ENCODE results near the gene CEP131.
A peak's percentile ranks its signal among the peaks of the same experiment; 100 is the strongest.

Gene CEP131

DNA sequence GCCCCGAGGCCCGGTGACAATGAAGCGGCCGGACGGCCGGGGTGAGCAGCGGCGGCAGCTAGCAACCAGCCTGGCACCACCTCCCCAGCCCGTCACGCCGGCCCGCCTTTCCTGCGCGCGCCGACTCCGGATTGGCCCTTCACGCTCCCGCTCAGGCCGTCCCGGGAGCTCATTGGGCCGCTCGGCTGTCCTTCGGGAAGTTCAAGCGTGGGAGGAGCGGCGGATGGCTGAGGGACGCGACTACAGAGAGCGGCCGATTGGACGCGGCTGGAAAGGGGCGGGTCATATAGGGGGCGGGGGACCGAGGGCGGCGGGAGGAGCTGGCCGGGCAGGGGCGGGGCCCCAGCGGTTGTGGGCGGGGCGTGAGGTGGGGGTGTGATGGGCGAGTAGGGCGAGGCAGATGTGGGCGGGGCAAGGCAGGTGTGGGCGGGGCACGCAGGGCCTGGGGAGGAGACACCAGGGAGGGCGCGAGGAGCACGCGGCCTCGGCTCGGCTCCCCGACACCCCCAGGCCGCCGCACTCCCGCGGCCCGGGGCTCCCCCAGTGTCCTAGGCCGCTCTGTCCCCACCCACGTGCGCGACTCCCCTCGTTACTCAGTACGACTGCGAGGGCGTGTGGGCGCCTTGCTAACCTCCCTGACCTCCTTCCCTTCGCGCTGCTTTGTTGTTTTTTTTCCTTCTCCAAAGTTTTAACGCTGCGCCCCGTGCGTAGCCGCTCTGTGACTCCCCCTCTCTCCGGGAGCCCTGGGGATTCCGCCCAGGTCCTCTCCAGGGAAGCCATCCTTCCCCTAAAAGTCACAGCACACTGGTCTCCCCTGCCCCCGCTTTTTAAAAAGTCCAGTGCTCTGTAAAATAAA is at the start of gene CEP131:
TSS of gene CEP131 (minus strand) at position 60 of the 856 bp plus-strand sequence. CDS start 2,909 bp downstream, outside the sequence.
- peak; percentile 99 for DNase-seq (ENCODE audit: low read depth)

DNA sequence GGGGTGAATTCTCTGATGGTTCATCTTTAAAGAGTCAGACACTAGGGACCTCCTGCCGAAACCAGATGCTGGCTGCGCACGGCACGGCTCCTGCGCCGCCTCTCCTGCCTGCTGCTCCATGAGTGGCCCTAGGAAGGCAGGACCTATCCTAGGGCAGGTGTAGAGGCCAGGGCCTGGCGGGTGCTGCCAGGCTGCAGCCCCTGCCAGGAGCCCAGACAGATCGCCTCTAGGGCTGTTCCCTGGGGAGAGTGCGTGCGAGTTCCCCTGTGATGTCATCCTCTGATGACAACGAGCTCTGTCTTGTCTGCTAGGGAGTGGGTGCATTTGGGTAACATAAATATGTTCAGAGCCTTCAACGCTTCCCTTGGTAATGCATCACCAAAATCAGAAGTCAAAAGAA is 48.5 kb upstream of the CEP131 start:
- DNase-seq (ENCODE audit: low read depth) = no peak

DNA sequence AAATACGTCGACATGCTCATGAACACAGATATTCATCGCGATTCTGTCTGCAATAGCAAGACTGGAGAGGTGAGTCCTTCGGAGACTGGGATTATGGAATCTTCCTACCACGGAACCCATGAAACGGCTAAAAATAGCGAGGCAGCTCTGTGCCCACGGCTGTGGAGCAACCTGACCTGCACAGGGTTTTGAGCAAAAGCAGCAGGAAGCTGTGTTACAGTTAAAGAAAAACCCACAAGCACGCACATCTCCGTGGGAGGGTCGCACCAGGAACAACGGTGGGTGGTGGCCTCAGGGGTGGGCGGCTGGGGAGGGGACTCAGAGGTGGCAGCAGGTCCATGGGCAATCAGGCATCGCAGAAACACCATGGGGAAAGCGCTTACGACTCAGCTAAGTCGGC is 47.5 kb upstream of the CEP131 start:
- no peak for DNase-seq (ENCODE audit: low read depth)

DNA sequence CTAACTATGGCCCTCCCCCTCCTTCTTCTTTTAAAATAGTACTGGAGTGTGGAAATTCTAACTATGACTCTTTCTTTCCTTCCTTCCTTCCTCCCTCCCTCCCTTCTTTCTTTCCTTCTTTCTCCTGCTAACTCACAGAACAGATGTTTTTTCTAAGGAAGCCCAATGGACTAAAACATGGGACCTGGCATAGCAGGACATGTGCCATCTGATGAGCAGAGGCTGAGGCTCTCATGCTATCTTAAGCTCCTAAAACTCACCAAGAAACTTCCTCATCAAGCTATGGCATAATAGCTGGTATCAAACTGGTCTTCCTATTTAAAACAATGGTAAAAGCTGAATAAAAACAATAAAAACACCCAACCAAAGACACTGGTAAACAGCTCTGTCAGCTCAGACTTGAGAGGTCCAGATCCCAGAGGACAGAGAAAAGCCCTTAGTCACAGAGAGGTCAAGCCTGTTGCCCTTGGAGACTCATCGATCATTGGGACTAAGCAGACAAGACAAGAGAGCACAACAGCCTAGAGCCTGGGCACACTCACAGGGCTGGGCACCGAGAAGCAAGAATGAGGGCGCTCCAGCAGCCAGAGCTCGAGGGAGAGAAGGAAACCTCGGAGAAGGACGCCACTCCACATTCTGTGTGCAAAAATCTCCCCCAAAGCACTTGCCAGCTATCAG is 44.8 kb upstream of the CEP131 start:
- no peak for DNase-seq (ENCODE audit: low read depth)

DNA sequence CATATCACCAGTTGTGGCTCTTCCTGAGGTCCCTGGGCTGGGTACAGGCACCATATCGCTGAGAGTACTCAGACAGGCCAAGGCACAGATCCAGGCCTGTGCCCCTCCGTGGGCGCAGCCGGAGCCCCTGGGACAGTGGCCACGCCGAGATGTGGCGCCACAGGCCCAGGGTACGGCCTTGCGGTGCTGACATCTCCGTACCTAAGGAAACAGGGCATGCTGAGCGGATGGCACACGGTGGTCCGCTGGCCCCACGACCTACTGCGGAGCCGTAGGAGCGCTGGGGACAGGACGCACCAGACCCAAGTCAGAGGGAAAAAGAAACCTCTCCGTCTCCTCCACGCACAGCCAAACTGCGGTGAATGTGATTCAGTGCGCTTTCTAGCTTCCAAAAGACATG is 42.8 kb upstream of the CEP131 start:
- DNase-seq (ENCODE audit: low read depth) = no peak

DNA sequence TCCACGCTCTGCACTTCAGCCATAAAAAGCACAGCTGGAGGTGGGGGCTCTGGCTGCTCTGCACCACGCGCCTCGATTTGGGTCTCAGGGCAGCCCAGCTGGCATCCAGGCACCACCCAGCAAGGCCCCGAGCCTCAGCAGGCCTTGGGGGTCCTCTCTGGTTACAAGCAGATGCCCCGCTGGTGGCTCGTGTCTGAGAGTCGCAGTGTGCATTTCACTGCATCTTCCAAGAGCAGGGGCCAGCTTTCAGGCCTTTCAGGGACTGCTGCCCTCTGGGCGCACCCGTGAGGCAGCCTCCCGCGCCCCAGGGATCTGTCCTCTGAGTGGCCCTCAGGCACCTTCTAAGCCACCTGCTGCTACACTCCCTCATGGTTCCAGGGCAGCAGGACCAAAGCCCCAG is 41.9 kb upstream of the CEP131 start:
- DNase-seq (ENCODE audit: low read depth) = no peak

DNA sequence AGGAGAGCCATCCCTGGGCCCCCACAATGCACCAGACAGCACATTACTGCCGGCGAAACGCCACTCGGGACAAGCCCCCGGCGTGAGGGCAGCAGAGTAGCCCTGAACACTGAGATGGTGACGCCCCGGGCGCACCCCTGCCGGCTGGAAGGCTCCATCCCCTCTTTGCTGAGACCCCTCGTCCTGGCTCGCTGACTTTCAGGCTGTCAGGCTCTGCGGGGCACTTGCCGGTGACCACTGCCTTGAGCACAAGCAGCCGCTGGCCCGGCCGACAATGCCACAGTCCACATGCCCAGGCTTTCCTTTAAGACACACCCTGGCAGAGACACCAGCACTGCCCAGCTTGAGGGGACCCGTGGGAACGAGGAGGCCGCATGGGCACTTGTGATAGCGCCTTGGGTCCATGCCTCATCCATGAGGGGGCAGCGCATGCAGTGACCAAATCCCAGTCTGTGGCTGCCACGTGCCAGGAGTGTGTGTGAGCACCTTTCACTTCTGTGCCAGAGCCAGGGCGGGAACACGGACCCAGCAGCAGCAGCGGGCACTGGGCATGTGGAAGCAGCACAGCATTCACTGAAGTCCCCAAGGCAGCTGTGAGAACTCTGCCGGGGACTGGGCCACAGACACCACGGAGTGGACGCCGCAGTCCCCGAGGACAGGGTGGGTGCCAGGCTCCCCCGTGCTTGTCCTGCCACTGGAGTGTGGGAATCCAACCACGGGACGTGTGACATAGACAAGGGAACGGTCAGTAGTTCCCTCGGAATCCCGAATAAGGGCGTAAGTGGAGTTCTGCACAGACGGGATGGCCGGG is 40.8 kb upstream of the CEP131 start:
- no peak for DNase-seq (ENCODE audit: low read depth)

DNA sequence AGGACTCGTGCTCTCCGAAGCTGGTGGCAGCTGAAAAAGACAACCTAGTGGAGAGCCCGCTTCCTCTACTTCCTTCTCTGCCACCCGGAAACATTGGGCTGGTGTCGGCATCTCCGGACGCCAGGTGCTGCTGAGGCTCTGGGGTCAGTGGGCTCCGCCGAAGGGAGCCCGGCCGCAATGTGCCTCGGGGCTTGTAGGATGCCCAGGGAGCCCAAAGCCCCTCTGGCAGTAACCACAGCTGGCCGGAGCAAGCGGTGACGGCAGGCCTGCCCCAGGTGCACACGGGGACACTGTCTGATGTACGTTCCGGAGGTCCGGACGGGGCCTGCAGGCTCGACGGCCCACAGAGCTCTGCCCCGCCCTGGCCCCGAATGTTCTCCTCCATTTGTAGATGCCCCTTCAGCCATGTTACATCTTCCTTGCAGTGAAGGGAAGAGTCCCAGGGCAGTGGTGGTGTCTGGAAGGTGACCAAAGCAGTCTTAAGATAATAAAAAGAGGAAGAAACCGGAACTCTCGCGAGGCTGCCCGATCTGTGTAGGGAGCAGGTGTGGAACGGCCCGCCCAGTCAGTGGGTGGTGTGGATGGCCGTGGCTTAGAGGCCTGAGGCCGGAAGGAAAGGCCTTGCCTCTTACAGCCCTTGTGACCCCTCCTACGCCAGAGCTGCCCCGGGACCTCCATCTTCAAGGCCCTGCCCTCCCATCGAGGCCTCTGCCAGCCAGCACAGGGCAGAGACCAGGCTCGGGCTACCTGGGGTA is 39.0 kb upstream of the CEP131 start:
- no peak for DNase-seq (ENCODE audit: low read depth)

DNA sequence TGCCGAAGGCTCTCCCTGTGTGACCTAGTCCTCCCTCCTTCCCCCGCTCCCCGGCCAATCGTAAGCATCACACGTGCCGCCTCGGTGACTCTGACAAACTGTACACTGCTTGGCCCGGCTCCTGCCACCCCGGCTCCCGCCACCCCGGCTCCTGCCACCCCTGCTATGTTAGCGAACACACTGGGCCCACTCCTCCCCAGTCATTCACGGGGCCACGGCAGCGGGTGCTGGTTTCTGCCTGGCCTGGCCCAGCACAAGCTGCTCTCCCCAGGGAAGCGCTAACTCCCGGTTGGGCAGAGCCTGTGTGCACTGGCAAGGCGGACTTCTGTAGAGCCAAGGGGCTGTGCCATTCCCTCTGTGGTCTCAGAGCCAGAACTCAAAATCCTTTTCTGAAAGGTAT is 38.3 kb upstream of the CEP131 start:
- DNase-seq (ENCODE audit: low read depth) = no peak

DNA sequence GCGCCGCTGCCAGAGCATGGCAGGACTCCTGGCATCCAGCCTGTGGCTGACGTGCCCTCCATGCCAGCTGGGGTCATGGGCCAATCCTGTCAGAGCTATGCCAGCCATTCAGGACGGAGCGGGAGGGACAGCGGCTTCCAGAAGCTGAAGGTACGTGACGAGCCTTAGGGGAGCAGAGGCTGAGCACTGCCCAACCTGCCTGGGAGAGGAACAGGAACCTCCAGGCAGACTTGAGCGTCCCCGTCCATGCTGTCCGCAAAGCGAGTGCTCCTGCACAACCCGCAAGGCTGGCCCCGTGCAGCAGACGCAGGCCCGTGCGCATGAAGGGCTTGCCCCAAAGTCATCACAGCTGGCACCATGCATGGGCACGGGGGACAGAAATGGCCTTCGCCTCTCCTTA is 37.9 kb upstream of the CEP131 start:
- no peak for DNase-seq (ENCODE audit: low read depth)

DNA sequence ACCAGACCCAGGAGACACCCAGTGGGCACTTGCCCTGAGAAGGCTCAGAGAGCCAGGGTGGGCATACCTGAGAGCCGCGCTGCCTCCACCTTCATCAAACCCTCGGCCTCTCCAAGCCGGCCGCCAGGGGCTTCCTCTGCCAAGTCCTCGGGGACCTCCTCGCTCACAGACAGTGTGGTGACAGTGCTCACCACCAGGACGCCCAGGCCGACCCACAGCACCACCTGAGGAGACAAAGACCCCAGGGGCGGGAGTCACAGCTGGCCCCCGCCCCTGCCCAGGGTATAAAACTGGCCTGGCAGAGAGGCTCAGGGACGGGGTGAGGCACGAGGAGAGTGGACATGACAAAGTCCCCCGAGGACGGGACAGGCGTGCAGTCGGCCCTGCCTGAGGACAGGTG is 37.4 kb upstream of the CEP131 start:
- DNase-seq (ENCODE audit: low read depth) = no peak

DNA sequence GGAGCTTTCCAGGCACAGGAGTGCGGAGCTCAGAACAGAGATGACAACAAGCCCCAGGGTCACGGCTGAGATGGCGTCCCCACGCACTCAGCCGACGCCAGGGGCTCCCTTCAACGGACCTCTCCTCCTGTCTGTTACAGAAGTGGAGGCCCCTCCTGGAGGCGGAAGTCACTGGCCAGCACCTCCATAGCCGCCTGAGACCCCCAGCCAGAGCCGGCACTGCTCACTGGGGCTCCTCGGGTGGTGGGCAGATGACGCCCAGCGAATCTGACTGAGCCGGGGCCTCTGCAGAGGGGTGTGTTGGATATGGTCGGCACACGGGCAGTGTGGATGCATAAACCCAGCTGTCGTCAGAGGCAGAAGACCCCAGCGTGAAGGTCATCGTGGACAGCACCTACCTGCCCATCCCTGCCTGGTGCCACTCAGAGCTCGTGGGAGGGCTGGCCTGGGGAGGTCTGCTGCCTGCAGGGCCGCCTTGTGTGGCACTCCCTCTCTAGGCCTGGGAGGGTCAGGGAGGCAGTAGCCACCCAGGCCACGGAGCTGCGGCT is 36.4 kb upstream of the CEP131 start:
- DNase-seq (ENCODE audit: low read depth) = no peak

DNA sequence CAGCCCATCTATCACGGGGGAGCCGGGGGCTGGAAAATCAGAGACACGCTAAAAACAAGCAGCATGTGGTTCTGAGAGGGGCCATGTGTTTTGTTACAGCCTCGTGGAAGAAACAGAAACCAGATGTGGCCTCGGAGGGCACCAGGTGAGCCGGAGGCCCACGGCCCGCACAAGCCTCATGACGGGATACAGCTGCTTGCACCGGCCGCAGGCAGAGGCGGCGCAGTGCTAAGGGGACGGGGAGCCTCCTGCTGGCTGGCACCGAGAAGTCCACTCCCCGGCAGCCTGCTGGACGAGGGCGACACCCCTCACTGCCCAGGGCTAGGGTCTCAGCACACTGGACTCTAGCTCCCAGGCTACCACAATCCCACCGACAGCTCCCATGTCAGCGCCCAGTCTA is 35.5 kb upstream of the CEP131 start:
- DNase-seq (ENCODE audit: low read depth) = no peak

DNA sequence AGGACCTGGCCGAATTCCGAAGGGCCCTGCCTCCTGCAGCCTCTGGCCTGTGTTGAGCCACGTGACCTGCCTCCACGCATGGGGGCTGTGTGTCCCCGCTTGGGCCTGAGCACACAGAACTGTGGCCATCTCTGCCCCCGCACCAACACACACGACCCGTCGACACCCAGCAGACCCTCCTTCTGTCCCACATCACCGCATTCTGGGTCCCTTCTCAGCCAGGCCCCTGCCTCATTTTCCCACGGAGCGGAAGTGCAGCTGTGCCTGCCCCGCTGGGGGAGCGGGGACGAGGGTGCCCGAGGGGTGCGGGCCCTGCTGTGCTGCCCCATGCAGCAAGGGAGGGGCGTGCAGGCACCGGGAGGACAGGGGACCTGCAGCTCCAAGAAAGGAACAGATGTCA is 34.8 kb upstream of the CEP131 start:
- no peak for DNase-seq (ENCODE audit: low read depth)

DNA sequence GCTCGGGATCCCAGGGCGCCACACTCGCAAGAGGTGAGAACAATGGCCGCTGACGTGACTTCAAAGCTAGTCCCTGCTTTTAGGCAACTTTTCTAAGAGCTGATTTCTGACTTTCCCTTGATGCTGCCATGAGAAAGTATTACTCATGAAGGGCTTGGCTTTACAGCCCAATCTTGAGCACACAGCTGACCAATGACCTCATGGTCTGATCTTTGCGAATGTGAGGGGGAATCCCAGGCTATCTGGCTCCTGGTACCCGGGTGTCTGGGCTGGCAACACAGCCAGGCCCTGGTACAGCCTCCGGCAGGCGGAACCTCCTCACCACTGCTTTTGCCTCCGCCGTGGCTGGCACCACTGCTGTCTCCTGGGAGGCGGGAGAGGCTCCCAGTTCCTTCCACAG is 33.9 kb upstream of the CEP131 start:
- DNase-seq (ENCODE audit: low read depth) = no peak

DNA sequence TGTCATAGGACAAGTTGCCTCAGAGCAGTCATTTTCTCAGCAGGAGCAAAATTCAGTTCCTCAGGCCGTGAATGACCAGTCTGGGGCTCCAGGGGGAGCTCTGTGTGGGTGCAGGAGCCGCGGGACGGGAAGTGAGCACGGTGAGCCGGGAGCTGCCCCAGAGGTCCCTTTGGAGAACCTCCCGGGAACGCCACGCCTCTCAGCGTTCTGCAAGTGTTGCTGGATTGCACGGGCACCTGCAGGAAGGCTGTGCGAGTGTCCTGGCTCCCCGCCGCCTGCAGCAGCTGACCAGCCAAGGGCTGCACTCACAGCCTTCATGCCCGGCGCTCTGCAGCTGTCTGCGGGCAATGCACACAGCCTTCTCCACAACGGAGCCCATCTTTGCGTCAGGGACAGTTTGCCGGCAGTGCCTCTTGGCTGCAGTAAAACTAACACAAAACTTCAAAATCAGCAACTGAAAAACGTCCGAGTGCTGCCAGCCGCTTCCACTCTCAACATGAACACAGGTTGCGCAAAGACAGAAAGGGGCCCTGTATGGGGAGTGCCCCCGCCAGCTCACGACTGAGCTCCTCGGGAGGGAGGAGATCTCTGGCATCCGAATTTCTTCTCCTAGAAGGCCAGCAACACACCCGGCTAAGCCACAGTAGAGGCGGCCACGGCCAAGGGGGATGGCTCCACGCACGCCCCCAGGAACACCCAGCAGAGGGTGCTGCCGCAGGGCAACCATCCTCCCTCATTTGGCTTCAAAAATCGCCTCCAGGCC is 32.4 kb upstream of the CEP131 start:
- no peak for DNase-seq (ENCODE audit: low read depth)

DNA sequence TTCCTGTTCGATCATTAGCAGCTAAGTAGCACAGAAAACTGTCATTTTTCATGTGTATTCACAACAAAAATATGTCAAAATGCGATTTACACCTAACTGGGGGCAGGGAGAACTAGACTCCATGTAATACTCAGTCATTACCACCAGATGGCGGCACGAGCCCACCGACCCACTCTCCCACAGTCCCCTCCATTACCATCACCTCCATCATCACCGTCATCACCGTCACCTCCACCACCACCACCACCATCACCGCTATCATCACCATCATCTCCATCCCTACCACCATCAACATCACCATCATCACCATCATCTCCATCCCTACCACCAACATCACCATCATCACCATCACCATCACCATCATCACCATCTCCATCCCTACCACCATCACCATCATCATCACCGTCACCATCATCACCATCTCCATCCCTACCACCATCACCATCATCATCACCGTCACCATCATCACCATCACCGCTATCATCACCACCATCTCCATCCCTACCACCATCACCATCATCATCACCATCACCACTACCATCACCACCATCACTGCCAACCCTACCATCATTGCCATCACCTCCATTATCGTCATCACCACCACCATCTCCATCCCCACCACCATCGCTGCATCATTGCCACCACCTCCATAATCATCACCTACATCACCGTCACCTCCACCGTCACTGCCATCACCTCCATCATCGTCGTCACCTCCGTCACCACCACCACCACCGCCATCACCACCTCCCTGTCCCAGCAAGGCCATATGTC is 30.8 kb upstream of the CEP131 start:
- DNase-seq (ENCODE audit: low read depth) = peak; percentile 43

DNA sequence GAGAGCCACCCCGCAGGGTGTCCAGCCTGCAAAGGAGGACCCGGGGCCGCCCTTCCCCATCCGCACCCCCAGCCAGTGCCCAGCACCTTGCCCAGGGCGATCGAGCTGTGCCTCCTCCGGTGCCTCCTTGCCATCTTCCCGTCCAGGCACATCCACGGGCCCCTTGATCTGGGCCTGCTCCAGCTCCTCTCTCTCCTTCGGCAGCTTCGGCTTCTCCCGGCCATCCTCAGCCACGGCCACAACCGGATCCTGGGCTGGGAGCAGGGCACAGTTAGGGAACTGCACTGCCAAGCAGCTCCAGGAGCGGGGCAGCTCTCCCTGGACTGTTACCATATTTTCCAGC is 30.2 kb upstream of the CEP131 start:
- no peak for DNase-seq (ENCODE audit: low read depth)

DNA sequence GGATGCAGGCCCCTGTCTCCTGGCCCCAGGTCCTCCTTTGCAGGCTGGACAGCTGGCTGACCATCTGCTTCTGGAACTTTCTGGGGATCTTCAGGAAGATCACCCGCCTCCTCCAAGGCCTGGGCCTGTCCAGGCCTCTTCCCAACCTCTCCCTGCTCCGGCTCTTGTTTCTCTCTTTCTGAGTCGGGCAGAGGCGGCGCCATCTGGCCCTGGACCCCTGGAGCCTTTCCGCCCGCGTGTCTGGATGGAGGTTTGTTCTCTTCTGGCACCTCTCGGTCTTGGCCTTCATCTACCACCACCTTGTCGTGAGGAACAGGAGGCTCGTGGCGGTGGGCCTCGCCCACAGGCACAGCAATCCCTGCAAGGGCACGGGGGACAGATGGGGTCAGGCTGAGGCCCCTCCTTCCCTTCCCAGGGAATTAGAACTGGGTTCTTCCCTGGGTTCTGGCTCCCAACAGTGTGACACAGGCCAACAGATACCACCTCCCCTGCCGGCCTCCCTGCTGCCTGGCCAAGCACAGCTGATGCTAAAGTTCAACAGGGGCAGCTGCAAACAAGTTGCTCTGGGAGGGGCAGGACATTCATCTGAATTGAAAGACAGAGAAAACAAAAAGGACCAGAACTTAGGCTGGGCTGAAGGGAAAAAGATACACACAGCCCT is 29.7 kb upstream of the CEP131 start:
- no peak for DNase-seq (ENCODE audit: low read depth)
